Adrenal gland (tissue), 5 donors: ENCODE measurements around the gene OSCP1.
"Not testable (repeated sequence)": the region's sequence is repeated elsewhere in the genome, so short reads cannot be mapped to it uniquely, and the experiment has no call there.

ENCODE experiments used
- CTCF ChIP-seq, 6 experiments: fragments of 450-650 bp in 4 of 6; fragments of 200-600 bp in 2 of 6; sonication (generic) in 1 of 6; IDR thresholded peaks; 1 replicate in 5 of 6; 2 replicates in 1 of 6; pipeline versions ENCODE4 v1.5.1 to v1.8.0; 2016 to 2021; ENCODE audit warnings: antibody characterized with exemption in 6 of 6, mild to moderate bottlenecking in 2 of 6, moderate library complexity in 1 of 6
- POLR2A ChIP-seq, 2 donors: fragments of 450-650 bp; IDR thresholded peaks; one replicate each; pipeline ENCODE4 v1.6.1; 2017; ENCODE audit warnings: antibody characterized with exemption in 2 of 2, mild to moderate bottlenecking in 2 of 2, moderate library complexity in 1 of 2
- donor health status: DM: no; HTN: no; CAD: no.

GRCh38 chr1:36477615-36478014, 27.4 kb upstream of the OSCP1 start:
- TF ChIP-seq CTCF, POLR2A (IDR thresholded peaks at IDR 0.05): not testable (repeated sequence)
